ENCODE results near the gene RIN1. TPM values are rescaled to one million over a fixed set of nuclear protein-coding genes. Genes with fewer than 3 reads are reported as not detected.

The RIN1 gene
- total and polyA plus RNA-seq, 2 of the 13 experiments (the other 11 are each of a cell fraction or from before 2014, with no cell fraction given): 2.4 to 4.1 TPM

DNA sequence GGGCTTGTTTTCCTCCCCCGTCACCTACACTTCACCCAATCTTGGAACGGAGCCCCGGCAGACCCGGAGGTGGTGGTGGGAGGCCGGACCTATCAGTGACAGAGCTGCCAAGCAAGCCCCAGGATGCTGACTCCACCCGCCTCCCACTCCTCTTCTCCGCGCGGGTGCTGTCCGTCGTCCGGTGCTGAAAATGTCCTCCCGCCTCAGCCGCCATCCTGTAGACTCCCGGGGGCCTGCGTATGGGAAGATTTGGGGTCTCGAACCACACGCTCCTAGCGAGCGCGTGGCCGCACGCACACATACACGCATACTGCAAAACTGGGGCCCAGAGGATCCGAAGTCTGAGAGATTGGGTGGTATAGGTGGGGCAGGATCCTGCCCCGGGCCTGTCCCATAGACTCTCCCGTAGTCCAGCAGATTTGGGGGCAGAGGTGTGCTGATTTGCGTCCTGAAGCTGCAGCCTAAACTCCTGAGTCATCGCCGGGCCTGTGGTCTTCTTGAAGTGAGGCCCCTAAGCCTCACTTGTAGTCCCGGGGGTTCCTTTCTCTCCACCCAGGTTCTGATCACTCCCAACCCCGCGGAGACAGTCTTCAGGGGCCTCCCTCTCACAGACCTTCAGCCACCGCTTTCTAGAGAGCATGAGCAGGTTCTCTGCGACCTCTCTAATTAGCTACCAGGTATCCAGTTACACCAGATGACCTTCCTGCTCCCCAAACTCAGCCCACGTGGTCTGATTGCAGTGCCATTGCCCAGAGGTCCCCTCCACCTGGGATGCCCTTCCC lies 46.5 kb downstream of the RIN1 start (continued):
- TF ChIP-seq, protein P1, sequence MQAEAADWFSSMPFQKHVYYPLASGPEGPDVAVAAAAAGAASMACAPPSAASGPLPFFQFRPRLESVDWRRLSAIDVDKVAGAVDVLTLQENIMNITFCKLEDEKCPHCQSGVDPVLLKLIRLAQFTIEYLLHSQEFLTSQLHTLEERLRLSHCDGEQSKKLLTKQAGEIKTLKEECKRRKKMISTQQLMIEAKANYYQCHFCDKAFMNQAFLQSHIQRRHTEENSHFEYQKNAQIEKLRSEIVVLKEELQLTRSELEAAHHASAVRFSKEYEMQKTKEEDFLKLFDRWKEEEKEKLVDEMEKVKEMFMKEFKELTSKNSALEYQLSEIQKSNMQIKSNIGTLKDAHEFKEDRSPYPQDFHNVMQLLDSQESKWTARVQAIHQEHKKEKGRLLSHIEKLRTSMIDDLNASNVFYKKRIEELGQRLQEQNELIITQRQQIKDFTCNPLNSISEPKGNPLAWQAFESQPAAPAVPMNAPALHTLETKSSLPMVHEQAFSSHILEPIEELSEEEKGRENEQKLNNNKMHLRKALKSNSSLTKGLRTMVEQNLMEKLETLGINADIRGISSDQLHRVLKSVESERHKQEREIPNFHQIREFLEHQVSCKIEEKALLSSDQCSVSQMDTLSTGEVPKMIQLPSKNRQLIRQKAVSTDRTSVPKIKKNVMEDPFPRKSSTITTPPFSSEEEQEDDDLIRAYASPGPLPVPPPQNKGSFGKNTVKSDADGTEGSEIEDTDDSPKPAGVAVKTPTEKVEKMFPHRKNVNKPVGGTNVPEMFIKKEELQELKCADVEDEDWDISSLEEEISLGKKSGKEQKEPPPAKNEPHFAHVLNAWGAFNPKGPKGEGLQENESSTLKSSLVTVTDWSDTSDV (CRISPR knock-in tag; IDR thresholded peaks at IDR 0.05): no peak
- TF ChIP-seq, protein P2, sequence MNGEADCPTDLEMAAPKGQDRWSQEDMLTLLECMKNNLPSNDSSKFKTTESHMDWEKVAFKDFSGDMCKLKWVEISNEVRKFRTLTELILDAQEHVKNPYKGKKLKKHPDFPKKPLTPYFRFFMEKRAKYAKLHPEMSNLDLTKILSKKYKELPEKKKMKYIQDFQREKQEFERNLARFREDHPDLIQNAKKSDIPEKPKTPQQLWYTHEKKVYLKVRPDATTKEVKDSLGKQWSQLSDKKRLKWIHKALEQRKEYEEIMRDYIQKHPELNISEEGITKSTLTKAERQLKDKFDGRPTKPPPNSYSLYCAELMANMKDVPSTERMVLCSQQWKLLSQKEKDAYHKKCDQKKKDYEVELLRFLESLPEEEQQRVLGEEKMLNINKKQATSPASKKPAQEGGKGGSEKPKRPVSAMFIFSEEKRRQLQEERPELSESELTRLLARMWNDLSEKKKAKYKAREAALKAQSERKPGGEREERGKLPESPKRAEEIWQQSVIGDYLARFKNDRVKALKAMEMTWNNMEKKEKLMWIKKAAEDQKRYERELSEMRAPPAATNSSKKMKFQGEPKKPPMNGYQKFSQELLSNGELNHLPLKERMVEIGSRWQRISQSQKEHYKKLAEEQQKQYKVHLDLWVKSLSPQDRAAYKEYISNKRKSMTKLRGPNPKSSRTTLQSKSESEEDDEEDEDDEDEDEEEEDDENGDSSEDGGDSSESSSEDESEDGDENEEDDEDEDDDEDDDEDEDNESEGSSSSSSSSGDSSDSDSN (CRISPR knock-in tag; IDR thresholded peaks at IDR 0.05): peak; percentile 63; the same call in 1 of the 2 replicates
- no peak for TF ChIP-seq GATAD1 (CRISPR knock-in tag; IDR thresholded peaks at IDR 0.05)
- TF ChIP-seq, protein P3, sequence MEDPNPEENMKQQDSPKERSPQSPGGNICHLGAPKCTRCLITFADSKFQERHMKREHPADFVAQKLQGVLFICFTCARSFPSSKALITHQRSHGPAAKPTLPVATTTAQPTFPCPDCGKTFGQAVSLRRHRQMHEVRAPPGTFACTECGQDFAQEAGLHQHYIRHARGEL (CRISPR knock-in tag; IDR thresholded peaks at IDR 0.05): 0 out of 2 replicates have a peak, but pooled peaks have one; percentile 54
- no peak for TF ChIP-seq FOXC1 (CRISPR knock-in tag; IDR thresholded peaks at IDR 0.05; ENCODE audit: borderline replicate concordance)
- no peak for TF ChIP-seq ZNF777 (CRISPR knock-in tag; IDR thresholded peaks at IDR 0.05)
- TF ChIP-seq ATRX (CRISPR knock-in tag; IDR thresholded peaks at IDR 0.05; ENCODE audit: borderline replicate concordance): 0 out of 2 replicates have a peak, but pooled peaks have one; percentile 37
- TF ChIP-seq CEBPB (IDR thresholded peaks at IDR 0.05; ENCODE audit: borderline replicate concordance, low read depth, low read length): no peak
- TF ChIP-seq, protein P4, sequence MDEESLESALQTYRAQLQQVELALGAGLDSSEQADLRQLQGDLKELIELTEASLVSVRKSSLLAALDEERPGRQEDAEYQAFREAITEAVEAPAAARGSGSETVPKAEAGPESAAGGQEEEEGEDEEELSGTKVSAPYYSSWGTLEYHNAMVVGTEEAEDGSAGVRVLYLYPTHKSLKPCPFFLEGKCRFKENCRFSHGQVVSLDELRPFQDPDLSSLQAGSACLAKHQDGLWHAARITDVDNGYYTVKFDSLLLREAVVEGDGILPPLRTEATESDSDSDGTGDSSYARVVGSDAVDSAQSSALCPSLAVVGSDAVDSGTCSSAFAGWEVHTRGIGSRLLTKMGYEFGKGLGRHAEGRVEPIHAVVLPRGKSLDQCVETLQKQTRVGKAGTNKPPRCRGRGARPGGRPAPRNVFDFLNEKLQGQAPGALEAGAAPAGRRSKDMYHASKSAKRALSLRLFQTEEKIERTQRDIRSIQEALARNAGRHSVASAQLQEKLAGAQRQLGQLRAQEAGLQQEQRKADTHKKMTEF (CRISPR knock-in tag; IDR thresholded peaks at IDR 0.05): 0 out of 2 replicates have a peak, but pooled peaks have one; percentile 24
- TF ChIP-seq ZNF282 (IDR thresholded peaks at IDR 0.05; ENCODE audit: partially characterized antibody): no peak
- no peak for TF ChIP-seq ZNF660 (CRISPR knock-in tag; IDR thresholded peaks at IDR 0.05; ENCODE audit: borderline replicate concordance, low read depth)
- no peak for TF ChIP-seq BRD4 (CRISPR knock-in tag; IDR thresholded peaks at IDR 0.05)
- TF ChIP-seq NPAS2 (CRISPR knock-in tag; IDR thresholded peaks at IDR 0.05; ENCODE audit: borderline replicate concordance): no peak
- TF ChIP-seq, protein P5, sequence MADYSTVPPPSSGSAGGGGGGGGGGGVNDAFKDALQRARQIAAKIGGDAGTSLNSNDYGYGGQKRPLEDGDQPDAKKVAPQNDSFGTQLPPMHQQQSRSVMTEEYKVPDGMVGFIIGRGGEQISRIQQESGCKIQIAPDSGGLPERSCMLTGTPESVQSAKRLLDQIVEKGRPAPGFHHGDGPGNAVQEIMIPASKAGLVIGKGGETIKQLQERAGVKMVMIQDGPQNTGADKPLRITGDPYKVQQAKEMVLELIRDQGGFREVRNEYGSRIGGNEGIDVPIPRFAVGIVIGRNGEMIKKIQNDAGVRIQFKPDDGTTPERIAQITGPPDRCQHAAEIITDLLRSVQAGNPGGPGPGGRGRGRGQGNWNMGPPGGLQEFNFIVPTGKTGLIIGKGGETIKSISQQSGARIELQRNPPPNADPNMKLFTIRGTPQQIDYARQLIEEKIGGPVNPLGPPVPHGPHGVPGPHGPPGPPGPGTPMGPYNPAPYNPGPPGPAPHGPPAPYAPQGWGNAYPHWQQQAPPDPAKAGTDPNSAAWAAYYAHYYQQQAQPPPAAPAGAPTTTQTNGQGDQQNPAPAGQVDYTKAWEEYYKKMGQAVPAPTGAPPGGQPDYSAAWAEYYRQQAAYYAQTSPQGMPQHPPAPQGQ (CRISPR knock-in tag; IDR thresholded peaks at IDR 0.05; ENCODE audit: borderline replicate concordance): no peak
- peak; percentile 79 for TF ChIP-seq ZNF607 (CRISPR knock-in tag; IDR thresholded peaks at IDR 0.05; ENCODE audit: borderline replicate concordance)
- TF ChIP-seq, protein P6, sequence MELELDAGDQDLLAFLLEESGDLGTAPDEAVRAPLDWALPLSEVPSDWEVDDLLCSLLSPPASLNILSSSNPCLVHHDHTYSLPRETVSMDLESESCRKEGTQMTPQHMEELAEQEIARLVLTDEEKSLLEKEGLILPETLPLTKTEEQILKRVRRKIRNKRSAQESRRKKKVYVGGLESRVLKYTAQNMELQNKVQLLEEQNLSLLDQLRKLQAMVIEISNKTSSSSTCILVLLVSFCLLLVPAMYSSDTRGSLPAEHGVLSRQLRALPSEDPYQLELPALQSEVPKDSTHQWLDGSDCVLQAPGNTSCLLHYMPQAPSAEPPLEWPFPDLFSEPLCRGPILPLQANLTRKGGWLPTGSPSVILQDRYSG (CRISPR knock-in tag; IDR thresholded peaks at IDR 0.05): peak; percentile 94; the same call in 1 of the 2 replicates

Data from HepG2 (cell line).